Muscle layer of duodenum (tissue), 2 donors: Measurements from ENCODE around the gene C1orf53.

Experiments
- H3K27ac ChIP-seq: one replicate; pipeline ENCODE4 v1.7.0; 2013; ENCODE audit warnings: mild to moderate bottlenecking, low read length
- H3K27me3 ChIP-seq: one replicate; pipeline ENCODE4 v1.7.0; 2013; ENCODE audit warnings: low read depth, mild to moderate bottlenecking, control low read depth, low read length
- H3K36me3 ChIP-seq, 2 donors: one replicate each; pipeline ENCODE4 v1.7.0; 2013; ENCODE audit warnings: low read length in 2 of 2, control low read depth in 1 of 2, mild to moderate bottlenecking in 1 of 2; ENCODE audit not compliant: insufficient read depth in 2 of 2, control insufficient read depth in 1 of 2
- H3K4me1 ChIP-seq, 2 donors: one replicate each; pipeline ENCODE4 v1.7.0; 2013; ENCODE audit warnings: low read length in 2 of 2, mild to moderate bottlenecking in 2 of 2, control low read depth in 1 of 2, moderate library complexity in 1 of 2; ENCODE audit not compliant: insufficient read depth in 2 of 2, control insufficient read depth in 1 of 2
- H3K4me3 ChIP-seq, 2 donors: one replicate each; pipeline ENCODE4 v1.7.0; 2013; ENCODE audit warnings: low read length in 2 of 2, low read depth in 1 of 2, mild to moderate bottlenecking in 1 of 2
- H3K9me3 ChIP-seq, 2 donors: one replicate each; pipeline ENCODE4 v1.7.0; 2013; ENCODE audit warnings: low read length in 2 of 2, control low read depth in 1 of 2, mild to moderate bottlenecking in 1 of 2; ENCODE audit not compliant: control insufficient read depth in 1 of 2
- donor health status: healthy.

The C1orf53 gene

DNA sequence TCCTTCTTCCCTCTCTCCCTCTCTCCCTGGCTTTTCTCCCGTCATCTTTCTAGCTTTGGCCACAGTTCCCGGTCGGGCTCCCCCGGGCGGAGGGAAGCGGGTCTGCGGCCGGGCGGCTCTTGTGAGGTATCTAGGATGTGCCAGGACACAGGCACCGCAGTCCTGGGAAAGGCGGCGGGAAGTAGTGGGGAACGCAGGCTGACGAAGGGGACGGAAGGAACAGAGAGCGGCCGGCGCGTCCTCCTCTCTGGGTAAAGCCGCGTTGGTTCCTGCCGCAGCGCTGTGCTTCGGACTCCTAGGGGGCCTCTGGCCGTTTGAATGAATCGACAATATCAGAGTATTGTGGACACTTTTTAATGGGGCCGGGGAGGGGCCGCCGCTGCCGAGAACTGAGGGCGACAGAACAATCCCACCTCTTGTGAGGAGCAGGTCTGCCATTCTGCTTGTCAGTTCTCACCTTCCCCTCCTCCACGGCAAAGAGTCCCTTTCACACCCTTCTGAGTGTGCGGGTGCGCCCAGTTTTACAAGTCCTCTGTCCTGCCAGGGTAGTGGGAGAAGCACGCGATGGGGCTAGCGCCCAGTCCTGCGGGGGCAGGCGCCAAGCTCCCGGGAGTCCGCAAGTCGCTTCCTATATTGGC lies 13.6 kb downstream of the C1orf53 start:
- Histone ChIP-seq H3K27me3 (peaks cover 98% of the 10 kb centered on the region), H3K36me3 (no peaks in the 10 kb centered on the region), H3K4me3 (peak overlapping the region in 1 of 2 donors; percentile 48), H3K9me3 (peaks cover 0 to 2% of the 10 kb centered on the region in 2 donors), H3K27ac (no peak overlapping the region), H3K4me1 (peaks cover 15 to 72% of the 10 kb centered on the region in 2 donors)

DNA sequence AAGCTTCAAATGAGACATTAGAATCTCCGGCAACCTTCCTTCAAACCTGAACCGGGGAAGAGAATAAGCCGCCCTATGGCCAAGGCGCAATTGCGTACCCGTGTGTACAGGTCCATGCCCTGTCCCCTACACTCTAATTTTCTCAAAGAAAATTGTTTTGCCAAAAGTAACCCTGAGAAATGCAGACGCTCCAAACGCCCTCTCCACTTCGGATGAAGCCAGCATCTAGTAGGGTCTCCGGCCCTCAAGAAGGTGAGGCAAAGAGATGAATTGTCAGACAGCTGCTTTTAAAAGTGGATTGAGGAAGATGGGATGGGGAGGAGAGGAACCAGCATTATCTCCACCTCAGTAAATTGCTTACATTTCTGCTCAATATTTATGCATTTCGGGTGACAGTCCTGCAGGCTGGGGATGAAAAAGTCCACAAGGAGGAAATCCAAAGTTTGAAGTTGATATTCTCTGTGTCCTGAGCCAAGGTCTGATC lies 14.1 kb downstream of the C1orf53 start:
- no peaks in the 10 kb centered on the region for H3K36me3 ChIP-seq
- peaks cover 98% of the 10 kb centered on the region for H3K27me3 ChIP-seq
- H3K4me1 ChIP-seq: peaks cover 15 to 72% of the 10 kb centered on the region in 2 donors
- H3K4me3 ChIP-seq: peak overlapping the region in 1 of 2 donors; percentile 48
- H3K9me3 ChIP-seq: peaks cover 0 to 2% of the 10 kb centered on the region in 2 donors
- no peak overlapping the region for H3K27ac ChIP-seq

DNA sequence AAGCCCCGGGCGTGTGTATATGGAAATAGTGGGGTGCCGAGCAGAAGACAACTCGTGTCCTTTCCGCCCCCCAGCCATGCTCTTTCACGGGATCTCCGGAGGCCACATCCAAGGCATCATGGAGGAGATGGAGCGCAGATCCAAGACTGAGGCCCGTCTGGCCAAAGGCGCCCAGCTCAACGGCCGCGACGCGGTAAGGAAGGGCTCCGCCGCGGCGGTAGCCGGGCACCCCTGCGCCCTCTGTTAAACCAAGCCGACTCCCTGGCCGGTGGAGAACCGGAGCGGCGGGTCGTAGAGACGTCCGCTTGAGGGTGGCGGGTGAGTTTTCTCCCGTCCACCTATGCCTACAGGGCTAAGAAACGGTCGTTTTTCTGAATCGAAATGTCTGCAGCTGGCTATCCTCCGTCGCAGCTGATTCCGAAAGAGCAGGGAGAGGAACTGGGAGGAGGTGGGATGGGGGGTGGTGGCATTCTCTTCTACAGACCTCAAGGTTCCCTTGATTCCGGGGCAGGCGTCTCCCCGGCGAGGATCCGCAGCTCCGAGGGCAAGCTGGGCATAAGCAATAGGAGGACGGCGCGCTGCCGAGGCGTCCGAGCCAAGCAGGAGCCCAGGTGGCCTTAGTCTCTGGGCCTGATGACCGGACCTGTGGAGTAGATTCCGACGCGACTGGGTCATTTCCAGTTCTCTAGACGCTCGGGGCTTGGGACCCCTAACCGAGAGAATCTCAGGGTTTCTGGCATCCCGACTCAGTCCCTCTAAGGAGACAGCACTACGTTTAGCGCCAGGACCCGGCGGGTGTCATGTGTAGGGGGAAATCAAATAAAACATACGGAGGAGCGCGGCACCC lies 15.6 kb downstream of the C1orf53 start:
- no peak overlapping the region for H3K27ac ChIP-seq
- peaks cover 0 to 2% of the 10 kb centered on the region in 2 donors for H3K9me3 ChIP-seq
- peaks cover 15 to 57% of the 10 kb centered on the region in 2 donors for H3K4me1 ChIP-seq
- peak overlapping the region; percentile 37 to 60 for H3K4me3 ChIP-seq
- peaks cover 92% of the 10 kb centered on the region for H3K27me3 ChIP-seq
- no peaks in the 10 kb centered on the region for H3K36me3 ChIP-seq

GRCh38 chr1:197918807-197919345 lies 16.4 kb downstream of the C1orf53 start:
- H3K4me3 ChIP-seq: no peak overlapping the region
- no peak overlapping the region for H3K27ac ChIP-seq
- H3K4me1 ChIP-seq: peaks cover 15 to 51% of the 10 kb centered on the region in 2 donors
- H3K36me3 ChIP-seq: no peaks in the 10 kb centered on the region
- peaks cover 84% of the 10 kb centered on the region for H3K27me3 ChIP-seq
- H3K9me3 ChIP-seq: peaks cover 0 to 2% of the 10 kb centered on the region in 2 donors

DNA sequence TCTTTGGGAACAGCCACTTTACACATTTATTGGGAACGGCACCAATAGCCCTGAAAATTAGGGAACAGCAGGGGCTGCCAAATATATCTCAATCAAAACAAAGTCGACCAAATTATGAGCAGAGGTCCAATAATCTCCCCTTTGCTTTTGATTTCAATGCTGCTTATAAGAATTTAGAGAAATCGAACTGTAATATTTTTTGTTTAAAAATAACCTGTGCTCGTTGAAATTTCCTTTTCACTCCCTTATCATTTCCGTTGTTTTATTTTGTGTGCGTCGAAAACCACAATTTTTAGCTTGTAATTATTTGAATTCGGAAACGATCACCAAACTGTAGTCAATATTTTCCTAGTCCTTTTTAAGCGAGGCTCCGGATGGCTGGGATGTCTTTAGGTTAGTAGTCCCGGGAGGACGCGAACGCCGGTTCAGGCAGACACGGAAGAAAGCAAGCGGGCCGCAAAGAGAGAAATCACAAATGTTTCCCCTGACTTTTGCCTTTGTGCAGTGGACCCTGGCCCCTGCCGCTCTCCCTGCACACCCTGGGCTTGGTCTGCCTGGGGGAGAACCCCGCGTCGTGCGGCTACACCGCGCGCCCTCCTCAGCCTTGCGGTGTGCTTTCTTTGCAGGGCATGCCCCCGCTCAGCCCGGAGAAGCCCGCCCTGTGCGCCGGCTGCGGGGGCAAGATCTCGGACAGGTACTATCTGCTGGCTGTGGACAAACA lies 17.1 kb downstream of the C1orf53 start:
- no peak overlapping the region for H3K27ac ChIP-seq
- no peaks in the 10 kb centered on the region for H3K36me3 ChIP-seq
- H3K27me3 ChIP-seq: peaks cover 78% of the 10 kb centered on the region
- peaks cover 15 to 51% of the 10 kb centered on the region in 2 donors for H3K4me1 ChIP-seq
- H3K9me3 ChIP-seq: peaks cover 0 to 2% of the 10 kb centered on the region in 2 donors
- H3K4me3 ChIP-seq: peak overlapping the region in 1 of 2 donors; percentile 28

DNA sequence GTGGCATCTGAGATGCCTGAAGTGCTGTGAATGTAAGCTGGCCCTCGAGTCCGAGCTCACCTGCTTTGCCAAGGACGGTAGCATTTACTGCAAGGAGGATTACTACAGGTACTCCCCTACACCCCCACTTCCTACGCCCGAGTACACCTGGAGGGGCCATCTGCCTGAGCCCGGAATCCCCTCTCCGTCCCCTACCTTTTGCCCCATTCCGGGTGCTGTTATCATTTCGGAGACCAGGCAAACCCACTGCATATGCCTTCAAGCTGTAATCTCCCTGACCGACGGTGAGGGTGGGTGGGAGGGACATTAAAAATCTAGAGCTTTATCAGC lies 17.6 kb downstream of the C1orf53 start:
- no peak overlapping the region for H3K27ac ChIP-seq
- peaks cover 15 to 51% of the 10 kb centered on the region in 2 donors for H3K4me1 ChIP-seq
- H3K36me3 ChIP-seq: no peaks in the 10 kb centered on the region
- H3K9me3 ChIP-seq: peaks cover 0 to 2% of the 10 kb centered on the region in 2 donors
- peak overlapping the region in 1 of 2 donors; percentile 28 for H3K4me3 ChIP-seq
- H3K27me3 ChIP-seq: peaks cover 72% of the 10 kb centered on the region

- Histone ChIP-seq H3K4me1 (peaks cover 15 to 47% of the 10 kb centered on the region in 2 donors), H3K27me3 (peaks cover 67% of the 10 kb centered on the region), H3K36me3 (no peaks in the 10 kb centered on the region), H3K4me3 (no peak overlapping the region), H3K9me3 (peaks cover 0 to 2% of the 10 kb centered on the region in 2 donors), H3K27ac (no peak overlapping the region)
These were observed 18.1 kb downstream of the C1orf53 start for GRCh38 chr1:197920414-197921117.

- Histone ChIP-seq H3K27ac (no peak overlapping the region), H3K4me3 (no peak overlapping the region), H3K4me1 (peaks cover 13 to 39% of the 10 kb centered on the region in 2 donors), H3K27me3 (peaks cover 58% of the 10 kb centered on the region), H3K36me3 (no peaks in the 10 kb centered on the region), H3K9me3 (peaks cover 0 to 2% of the 10 kb centered on the region in 2 donors)
These were observed 19.0 kb downstream of the C1orf53 start for GRCh38 chr1:197921235-197922069.

GRCh38 chr1:197922070-197922390 lies 19.6 kb downstream of the C1orf53 start:
- Histone ChIP-seq H3K27me3 (peaks cover 56% of the 10 kb centered on the region), H3K9me3 (peaks cover 0 to 2% of the 10 kb centered on the region in 2 donors), H3K4me3 (no peak overlapping the region), H3K4me1 (peaks cover 7 to 33% of the 10 kb centered on the region in 2 donors), H3K36me3 (no peaks in the 10 kb centered on the region), H3K27ac (no peak overlapping the region)

DNA sequence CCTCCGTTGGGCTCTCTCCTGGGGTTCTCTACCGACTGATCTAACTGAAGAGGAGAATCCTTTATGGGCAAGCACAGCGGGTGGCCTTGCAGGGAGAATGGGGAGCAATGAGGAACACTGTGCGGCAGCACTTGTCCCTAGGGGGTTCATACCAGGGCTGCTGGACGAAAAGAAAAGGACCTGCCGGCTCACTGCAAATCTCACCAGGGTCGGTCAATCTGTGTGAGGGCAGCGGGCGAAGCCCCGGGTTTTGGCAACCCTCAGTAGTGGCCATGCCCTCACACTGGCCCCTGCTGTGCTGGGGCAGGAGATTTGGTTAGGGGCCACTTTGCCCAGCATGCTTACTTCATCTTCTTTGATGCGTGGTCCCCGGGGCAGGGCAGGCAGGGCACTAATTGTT lies 20.6 kb downstream of the C1orf53 start:
- Histone ChIP-seq H3K27me3 (peaks cover 49% of the 10 kb centered on the region), H3K4me3 (no peak overlapping the region), H3K27ac (no peak overlapping the region), H3K36me3 (no peaks in the 10 kb centered on the region), H3K4me1 (peaks cover 0 to 23% of the 10 kb centered on the region in 2 donors), H3K9me3 (peaks cover 0 to 2% of the 10 kb centered on the region in 2 donors)
